ENCODE results near the gene LAMTOR4.

DNA sequence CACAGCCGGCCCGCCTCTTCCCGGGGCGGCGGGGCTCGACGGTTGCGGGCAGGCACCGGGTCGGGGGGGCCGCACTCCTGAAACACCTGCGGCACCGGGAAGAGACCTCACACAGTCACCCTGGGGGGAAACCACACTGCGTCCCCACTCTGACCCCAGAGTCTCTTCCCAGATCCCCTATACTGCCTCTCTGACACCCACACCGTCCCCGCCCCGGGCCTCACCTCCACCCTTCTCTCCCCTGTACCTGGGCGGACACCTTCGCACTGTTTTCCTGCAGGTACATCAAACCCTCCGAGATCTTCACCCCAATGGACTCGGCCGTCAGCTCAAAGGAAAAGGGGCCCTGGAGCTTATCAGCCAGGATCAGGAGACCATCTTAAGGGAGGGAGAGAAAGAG is 23.1 kb downstream of the LAMTOR4 start:
- TF ChIP-seq, protein P1, sequence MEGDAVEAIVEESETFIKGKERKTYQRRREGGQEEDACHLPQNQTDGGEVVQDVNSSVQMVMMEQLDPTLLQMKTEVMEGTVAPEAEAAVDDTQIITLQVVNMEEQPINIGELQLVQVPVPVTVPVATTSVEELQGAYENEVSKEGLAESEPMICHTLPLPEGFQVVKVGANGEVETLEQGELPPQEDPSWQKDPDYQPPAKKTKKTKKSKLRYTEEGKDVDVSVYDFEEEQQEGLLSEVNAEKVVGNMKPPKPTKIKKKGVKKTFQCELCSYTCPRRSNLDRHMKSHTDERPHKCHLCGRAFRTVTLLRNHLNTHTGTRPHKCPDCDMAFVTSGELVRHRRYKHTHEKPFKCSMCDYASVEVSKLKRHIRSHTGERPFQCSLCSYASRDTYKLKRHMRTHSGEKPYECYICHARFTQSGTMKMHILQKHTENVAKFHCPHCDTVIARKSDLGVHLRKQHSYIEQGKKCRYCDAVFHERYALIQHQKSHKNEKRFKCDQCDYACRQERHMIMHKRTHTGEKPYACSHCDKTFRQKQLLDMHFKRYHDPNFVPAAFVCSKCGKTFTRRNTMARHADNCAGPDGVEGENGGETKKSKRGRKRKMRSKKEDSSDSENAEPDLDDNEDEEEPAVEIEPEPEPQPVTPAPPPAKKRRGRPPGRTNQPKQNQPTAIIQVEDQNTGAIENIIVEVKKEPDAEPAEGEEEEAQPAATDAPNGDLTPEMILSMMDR (IDR thresholded peaks at IDR 0.05), result no peak
- no peak for TF ChIP-seq POLR2A (IDR thresholded peaks at IDR 0.05)

All from adrenal gland (tissue), 5 donors.